Cardiac muscle cell (in vitro differentiated cells and primary cell): ENCODE results near the gene SWI5. TPM values are rescaled to one million over a fixed set of nuclear protein-coding genes. Genes with fewer than 3 reads are reported as not detected.

Experiments
- DNase-seq, 2 donors: peaks; one replicate each; pipeline versions ENCODE4 v3.0.0 to v3.0.0-alpha.2; 2010 to 2017; ENCODE audit warnings: low read depth in 1 of 2, low spot score in 1 of 2
- H3K27ac ChIP-seq: fragments of 200-600 bp; sonication (generic); 2 replicates; pipeline ENCODE4 v1.5.1; 2016
- H3K27me3 ChIP-seq: fragments of 200-600 bp; sonication (generic); 2 replicates; pipeline ENCODE4 v1.6.0; 2016; ENCODE audit warnings: control low read depth
- H3K36me3 ChIP-seq: fragments of 200-600 bp; sonication (generic); 2 replicates; pipeline ENCODE4 v1.5.1; 2016; ENCODE audit warnings: control low read depth
- H3K4me1 ChIP-seq: fragments of 200-600 bp; sonication (generic); 2 replicates; pipeline ENCODE4 v1.8.1; 2017; ENCODE audit warnings: low read depth, mild to moderate bottlenecking, mixed run types
- H3K4me3 ChIP-seq: fragments of 200-600 bp; sonication (generic); 2 replicates; pipeline ENCODE4 v1.5.1; 2016; ENCODE audit warnings: mild to moderate bottlenecking
- H3K9me3 ChIP-seq: fragments of 200-600 bp; sonication (generic); 2 replicates; pipeline ENCODE4 v1.5.1; 2017; ENCODE audit warnings: low read depth, mild to moderate bottlenecking, control low read depth
- CTCF ChIP-seq: IDR thresholded peaks from 2 replicates; pipeline ENCODE4 v1.5.1; 2012; ENCODE audit warnings: low read depth, mild to moderate bottlenecking, low read length
- polyA plus RNA-seq: library from polyadenylated mRNA; unstranded; fragments of >200 nt; fragmentation: Nextera tagmentation; extraction: Ambion mirVana; gene quantifications from 2 replicates; pipeline ENCODE4 v1.2.1, GENCODE V29; 2016
- total RNA-seq: library from RNA; depleted of rRNA; stranded (reverse); fragments of >200 nt; gene quantifications from 2 replicates; pipeline ENCODE4 v1.2.3, GENCODE V29; 2016

The SWI5 gene
- total and polyA plus RNA-seq, 2 experiments from 2014 or later: 37.7 to 82.6 TPM

GRCh38 chr9:128266868-128267590 lies 9.0 kb upstream of the SWI5 start:
- no peaks in the 10 kb centered on the region for H3K4me1 ChIP-seq
- no peaks in the 10 kb centered on the region for H3K9me3 ChIP-seq
- no peak for TF ChIP-seq CTCF
- H3K4me3 ChIP-seq: no peak overlapping the region
- no peak for DNase-seq
- H3K36me3 ChIP-seq: peaks cover 29% of the 10 kb centered on the region
- no peaks in the 10 kb centered on the region for H3K27me3 ChIP-seq
- no peak overlapping the region for H3K27ac ChIP-seq

- Histone ChIP-seq H3K27me3 (no peaks in the 10 kb centered on the region), H3K36me3 (peaks cover 27% of the 10 kb centered on the region), H3K9me3 (no peaks in the 10 kb centered on the region), H3K4me1 (no peaks in the 10 kb centered on the region), H3K27ac (no peak overlapping the region), H3K4me3 (no peak overlapping the region)
- no peak for TF ChIP-seq CTCF
- no peak for DNase-seq
Observed at GRCh38 chr9:128271112-128271511, 5.0 kb upstream of the SWI5 start.

- Histone ChIP-seq H3K4me1 (no peaks in the 10 kb centered on the region), H3K27me3 (no peaks in the 10 kb centered on the region), H3K9me3 (no peaks in the 10 kb centered on the region), H3K36me3 (peaks cover 27% of the 10 kb centered on the region), H3K27ac (no peak overlapping the region), H3K4me3 (no peak overlapping the region)
- DNase-seq: no peak
- TF ChIP-seq CTCF: no peak
Observed at GRCh38 chr9:128271512-128271911, 4.6 kb upstream of the SWI5 start.

- Histone ChIP-seq H3K9me3 (no peaks in the 10 kb centered on the region), H3K27ac (no peak overlapping the region), H3K36me3 (peaks cover 20% of the 10 kb centered on the region), H3K27me3 (no peaks in the 10 kb centered on the region), H3K4me3 (no peak overlapping the region), H3K4me1 (no peaks in the 10 kb centered on the region)
- TF ChIP-seq CTCF: no peak
- DNase-seq: no peak
Observed at GRCh38 chr9:128274245-128274644, 1.8 kb upstream of the SWI5 start.

- Histone ChIP-seq H3K27me3 (no peaks in the 10 kb centered on the region), H3K36me3 (peaks cover 20% of the 10 kb centered on the region)
- TF ChIP-seq CTCF: no peak
Observed at GRCh38 chr9:128275198-128276007, 673 bp upstream of the SWI5 start, which contains the start of gene GOLGA2. GOLGA2 (minus strand) TSS chr9:128276007; CDS start chr9:128275976, 31 bp downstream.

More at GRCh38 chr9:128275198-128276007, 673 bp upstream of the SWI5 start, which contains the start of gene GOLGA2:
- DNase-seq: peak; percentile 66 to 73
- Histone ChIP-seq H3K4me3 (peak within 1 kb of the TSS; percentile 96), H3K27ac (peak within 1 kb of the TSS; percentile 97), H3K9me3 (no peaks in the 10 kb centered on the region), H3K4me1 (no peaks in the 10 kb centered on the region)
